Middle frontal gyrus (tissue), 1 donor: ENCODE results near the gene GADL1.

Source experiments
- DNase-seq: peaks from one replicate; pipeline ENCODE4 v3.0.0-alpha.2; 2015; ENCODE audit warnings: low spot score; ENCODE audit errors: extremely low spot score

Gene GADL1

GRCh38 chr3:30894521-30895251 is at the start of gene GADL1:
Gene GADL1, minus strand, starts transcription at chr3:30894661. Its CDS starts 47 bp downstream, at chr3:30894614.
- DNase-seq = no peak

GRCh38 chr3:30944124-30944523 is 49.7 kb upstream of the GADL1 start:
- no peak for DNase-seq

- DNase-seq = no peak
These were observed 48.7 kb upstream of the GADL1 start for GRCh38 chr3:30943206-30943605.

GRCh38 chr3:30941342-30941741 is 46.9 kb upstream of the GADL1 start:
- DNase-seq = no peak

GRCh38 chr3:30940740-30941139 is 46.3 kb upstream of the GADL1 start:
- no peak for DNase-seq

- DNase-seq = no peak
These were observed 39.7 kb upstream of the GADL1 start for GRCh38 chr3:30934208-30934550.

- no peak for DNase-seq
These were observed 39.2 kb upstream of the GADL1 start for GRCh38 chr3:30933478-30934207.

- DNase-seq = no peak
These were observed 38.1 kb upstream of the GADL1 start for GRCh38 chr3:30932513-30933098.

- DNase-seq = no peak
These were observed 30.3 kb upstream of the GADL1 start for GRCh38 chr3:30924763-30925162.

GRCh38 chr3:30919564-30919963 is 25.1 kb upstream of the GADL1 start:
- DNase-seq = no peak

GRCh38 chr3:30918761-30919160 is 24.3 kb upstream of the GADL1 start:
- no peak for DNase-seq

- DNase-seq = no peak
These were observed 21.3 kb upstream of the GADL1 start for GRCh38 chr3:30915782-30916181.

GRCh38 chr3:30914696-30915095 is 20.2 kb upstream of the GADL1 start:
- DNase-seq = no peak

- no peak for DNase-seq
These were observed 18.7 kb upstream of the GADL1 start for GRCh38 chr3:30913176-30913575.

- DNase-seq = no peak
These were observed 17.8 kb upstream of the GADL1 start for GRCh38 chr3:30912301-30912700.

- no peak for DNase-seq
These were observed 14.1 kb upstream of the GADL1 start for GRCh38 chr3:30908456-30909037.

GRCh38 chr3:30904996-30905395 is 10.5 kb upstream of the GADL1 start:
- DNase-seq = no peak

GRCh38 chr3:30895329-30895728 is 868 bp upstream of the GADL1 start:
- DNase-seq = no peak

GRCh38 chr3:30893678-30894325 is 659 bp downstream of the GADL1 start:
- DNase-seq = no peak

- DNase-seq = no peak
These were observed 3.6 kb downstream of the GADL1 start for GRCh38 chr3:30890907-30891306.

- no peak for DNase-seq
These were observed 7.6 kb downstream of the GADL1 start for GRCh38 chr3:30886888-30887287.

- no peak for DNase-seq
These were observed 15.6 kb downstream of the GADL1 start for GRCh38 chr3:30878862-30879261.
